ENCODE results near the gene MRTFA.
"Not testable (repeated sequence)": the region's sequence is repeated elsewhere in the genome, so short reads cannot be mapped to it uniquely, and the experiment has no call there.

The MRTFA gene

DNA sequence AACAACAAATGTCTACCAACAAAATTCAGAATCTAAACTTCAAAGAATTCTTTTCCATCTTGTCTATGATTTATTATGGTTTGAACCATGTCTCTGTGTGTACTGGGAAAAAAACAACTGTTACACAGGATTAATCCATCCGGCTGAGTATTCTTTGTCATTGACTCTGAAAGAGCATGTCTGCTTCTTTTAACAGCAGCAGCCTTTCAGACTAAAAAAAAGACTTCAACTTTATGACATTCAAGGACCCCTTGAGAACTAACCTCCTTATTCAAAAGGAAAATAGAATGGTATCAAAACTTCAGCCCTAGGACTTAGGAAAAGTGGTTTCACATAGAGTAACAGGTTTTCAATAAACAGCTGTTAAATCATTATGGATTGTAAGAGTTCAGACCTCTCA is 79.9 kb downstream of the MRTFA start:
- FAIRE-seq (no peak), DNase-seq (ENCODE audit: insufficient read length, low spot score) (no peak)
- no peak for TF ChIP-seq CTCF (IDR thresholded peaks at IDR 0.05; ENCODE audit: insufficient read depth, missing control alignments)

GRCh38 chr22:40554023-40554422 is 82.5 kb downstream of the MRTFA start:
- not testable (repeated sequence) for FAIRE-seq; DNase-seq (ENCODE audit: insufficient read length, low spot score)

DNA sequence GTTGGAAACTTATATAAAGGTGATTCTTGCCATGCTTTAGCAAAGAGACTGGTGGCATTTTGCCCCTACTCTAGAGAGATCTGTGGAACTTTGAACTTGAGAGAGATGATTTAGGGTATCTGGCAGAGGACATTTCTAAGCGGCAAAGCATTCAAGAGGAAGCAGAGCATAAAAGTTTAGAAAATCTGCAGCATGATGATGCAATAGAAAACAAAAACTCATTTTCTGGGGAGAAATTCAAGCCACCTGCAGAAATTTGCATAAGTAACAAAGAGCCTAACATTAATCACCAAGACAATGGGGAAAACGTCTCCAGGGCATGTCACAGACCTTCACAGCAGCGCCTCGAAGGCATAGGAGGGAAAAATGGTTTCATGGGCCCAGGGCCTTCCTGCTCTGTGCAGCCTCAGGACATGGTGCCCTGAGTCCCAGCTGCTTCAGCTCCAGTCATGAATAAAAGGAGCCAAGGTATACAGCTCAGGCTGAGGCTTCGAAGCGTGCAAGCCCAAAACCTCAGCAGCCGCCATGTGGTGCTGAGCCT is 83.4 kb downstream of the MRTFA start:
- FAIRE-seq (no peak), DNase-seq (ENCODE audit: insufficient read length, low spot score) (no peak)
- TF ChIP-seq CTCF (IDR thresholded peaks at IDR 0.05; ENCODE audit: insufficient read depth, missing control alignments) = no peak

- no peak for TF ChIP-seq CTCF (IDR thresholded peaks at IDR 0.05; ENCODE audit: insufficient read depth, missing control alignments)
- no peak for DNase-seq (ENCODE audit: insufficient read length, low spot score)
- FAIRE-seq = no peak
Observed at GRCh38 chr22:40552070-40552469, 84.4 kb downstream of the MRTFA start.

GRCh38 chr22:40547729-40548143 is 88.8 kb downstream of the MRTFA start:
- no peak for FAIRE-seq
- no peak for DNase-seq (ENCODE audit: insufficient read length, low spot score)
- TF ChIP-seq CTCF (IDR thresholded peaks at IDR 0.05; ENCODE audit: insufficient read depth, missing control alignments) = no peak

GRCh38 chr22:40544758-40545157 is 91.8 kb downstream of the MRTFA start:
- FAIRE-seq = no peak
- no peak for DNase-seq (ENCODE audit: insufficient read length, low spot score)
- TF ChIP-seq CTCF (IDR thresholded peaks at IDR 0.05; ENCODE audit: insufficient read depth, missing control alignments) = no peak

DNA sequence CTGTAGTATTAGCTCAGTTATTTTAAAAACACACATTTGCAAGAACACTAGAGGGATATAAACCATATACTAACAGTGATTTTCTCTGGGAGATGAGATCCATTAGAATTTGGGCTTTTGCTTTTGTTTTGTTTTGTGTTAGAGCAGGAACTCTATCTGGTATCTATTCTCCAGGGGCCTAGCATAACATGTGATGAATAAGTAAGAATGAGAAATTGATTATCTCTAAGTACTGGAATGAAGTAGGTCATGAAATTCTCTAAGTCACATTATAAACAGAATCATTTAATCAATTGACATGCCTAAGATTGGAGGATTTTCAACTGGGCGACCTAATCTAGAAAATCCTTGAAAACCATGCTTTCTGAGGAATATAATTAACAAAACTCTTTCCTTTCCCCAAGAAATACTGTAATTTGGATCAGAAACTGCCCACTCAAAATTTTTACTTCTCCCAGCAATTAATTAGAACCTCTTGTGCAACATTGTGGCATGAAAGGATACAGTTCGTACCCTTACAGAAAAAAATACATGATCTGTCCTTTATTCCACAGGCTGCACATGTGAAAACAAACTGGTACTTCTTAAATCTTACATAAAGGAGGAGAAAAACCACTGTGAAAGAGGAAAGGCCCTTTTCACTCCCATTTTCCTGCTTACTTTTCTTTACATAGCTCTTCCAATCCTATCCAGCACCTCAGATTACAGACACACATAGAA is 93.5 kb downstream of the MRTFA start:
- no peak for FAIRE-seq
- no peak for DNase-seq (ENCODE audit: insufficient read length, low spot score)
- no peak for TF ChIP-seq CTCF (IDR thresholded peaks at IDR 0.05; ENCODE audit: insufficient read depth, missing control alignments)
